ENCODE results near the gene APOA4. TPM values are rescaled to one million over a fixed set of nuclear protein-coding genes. Genes with fewer than 3 reads are reported as not detected.

Gene APOA4
- total and polyA plus RNA-seq, 9 of the 15 experiments (the other 6 are each of a cell fraction or from before 2014, with no cell fraction given) = 0.07 TPM; not detected in 8

GRCh38 chr11:116791002-116791812 is 31.9 kb downstream of the APOA4 start (continued):
- TF ChIP-seq E2F1 (CRISPR knock-in tag; IDR thresholded peaks at IDR 0.05) (no peak), MAX (CRISPR knock-in tag; IDR thresholded peaks at IDR 0.05) (no peak), MTF1 (CRISPR knock-in tag; IDR thresholded peaks at IDR 0.05; ENCODE audit: borderline replicate concordance) (no peak), ZFP30 (CRISPR knock-in tag; IDR thresholded peaks at IDR 0.05; ENCODE audit: borderline replicate concordance) (no peak)

GRCh38 chr11:116790167-116791001 is 32.7 kb downstream of the APOA4 start:
- 60% methylated on average over 31 of the region's 53 CpGs for WGBS (ENCODE audit: insufficient coverage, low coverage, missing lambda C conversion rate)
- POLR2A ChIA-PET = no interaction called here
- no TSS peak for BruUV-seq (replicated peaks)
- Histone ChIP-seq H3K4me2 (ENCODE audit: insufficient read depth, low read length) (no peak overlapping the region; the same call in 1 of the 2 replicates), H3K9me3 (replicated peaks; ENCODE audit: control insufficient read depth, insufficient read depth, low read depth, low read length) (no peaks in the 10 kb centered on the region), H3K27me3 (ENCODE audit: control insufficient read depth in 2 of 2, insufficient read depth in 2 of 2, low read length in 2 of 2) (no peaks in the 10 kb centered on the region), H4K20me1 (replicated peaks; ENCODE audit: control insufficient read depth, insufficient read depth, low read length) (no peaks in the 10 kb centered on the region), H3K9ac (ENCODE audit: insufficient read depth in 1 of 2, low read depth in 2 of 2, low read length in 2 of 2) (peak overlapping the region in 1 of 2 experiments; percentile 29; a peak in 1 of 4 replicates), H3K27ac (ENCODE audit: extremely low read depth, low read depth, low read length) (no peak overlapping the region), H3K9me1 (ENCODE audit: control insufficient read depth, insufficient read depth, low read length) (no peaks in the 10 kb centered on the region), H3K36me3 (ENCODE audit: control insufficient read depth, insufficient read depth, low read length) (peaks cover 15% of the 10 kb centered on the region), H2AFZ (ENCODE audit: low read depth, low read length) (peak overlapping the region; percentile 91), H3K4me1 (replicated peaks in 1 of 2; ENCODE audit: control insufficient read depth in 2 of 2, insufficient read depth in 2 of 2, low read length in 2 of 2) (peaks cover 22 to 33% of the 10 kb centered on the region in 2 experiments; a peak in 4 of 5 replicates), H3K79me2 (ENCODE audit: control insufficient read depth, insufficient read depth, low read length) (peaks cover 20% of the 10 kb centered on the region), H3K4me3 (no peak overlapping the region)
- TF ChIP-seq ZBTB33 (CRISPR knock-in tag; IDR thresholded peaks at IDR 0.05) (peak; percentile 42; the same call in 1 of the 2 replicates), ZC3H4 (CRISPR knock-in tag; IDR thresholded peaks at IDR 0.05; ENCODE audit: borderline replicate concordance) (no peak)
- intact Hi-C loops (cut with micrococcal nuclease) = loop anchor here (1.0 to 5.0 kb wide), 2 partner anchors 316 to 437 kb away; no protein-coding TSS in a partner anchor
- ATAC-seq = no peak
- in situ Hi-C loops (cut with MboI) = no loop called here
- CTCF ChIA-PET (ENCODE audit: low intra/inter-chr PET ratio) = interaction anchor here (2.7 kb wide), 1 partner anchor 316 kb away, joined by 11 read pairs; no protein-coding TSS in a partner anchor
- FAIRE-seq = no peak
- no peak for DNase-seq (ENCODE audit: extremely low read depth in 1 of 4, low spot score in 3 of 4)
